ENCODE data around the gene HOXA6. TPM values are rescaled to one million over a fixed set of nuclear protein-coding genes. Genes with fewer than 3 reads are reported as not detected.

HOXA6 gene
- total RNA-seq, 2 experiments from 2014 or later = not detected

GRCh38 chr7:27183682-27184336, 36.2 kb upstream of the HOXA6 start:
- no peak for DNase-seq
- Mint-ChIP-seq H3K36me3 (ENCODE audit: low read depth) (no peaks in the 10 kb centered on the region), H3K27me3 (peaks cover 71% of the 10 kb centered on the region), H3K27ac (no peak overlapping the region), H3K4me1 (ENCODE audit: low read depth) (peaks cover 34% of the 10 kb centered on the region), H3K9me3 (no peaks in the 10 kb centered on the region), H3K4me3 (peak overlapping the region; percentile 59)
- ChIA-PET CTCF (interaction anchor here (1.2 to 2.3 kb wide), 8 partner anchors 9 to 25 kb away, joined by 3 to 9 read pairs (median 6); no protein-coding TSS in a partner anchor), POLR2A (interaction anchor here (0.6 kb wide), 1 partner anchor 1644 kb away, joined by 4 read pairs; no protein-coding TSS in a partner anchor)
- TF ChIP-seq, protein P1, sequence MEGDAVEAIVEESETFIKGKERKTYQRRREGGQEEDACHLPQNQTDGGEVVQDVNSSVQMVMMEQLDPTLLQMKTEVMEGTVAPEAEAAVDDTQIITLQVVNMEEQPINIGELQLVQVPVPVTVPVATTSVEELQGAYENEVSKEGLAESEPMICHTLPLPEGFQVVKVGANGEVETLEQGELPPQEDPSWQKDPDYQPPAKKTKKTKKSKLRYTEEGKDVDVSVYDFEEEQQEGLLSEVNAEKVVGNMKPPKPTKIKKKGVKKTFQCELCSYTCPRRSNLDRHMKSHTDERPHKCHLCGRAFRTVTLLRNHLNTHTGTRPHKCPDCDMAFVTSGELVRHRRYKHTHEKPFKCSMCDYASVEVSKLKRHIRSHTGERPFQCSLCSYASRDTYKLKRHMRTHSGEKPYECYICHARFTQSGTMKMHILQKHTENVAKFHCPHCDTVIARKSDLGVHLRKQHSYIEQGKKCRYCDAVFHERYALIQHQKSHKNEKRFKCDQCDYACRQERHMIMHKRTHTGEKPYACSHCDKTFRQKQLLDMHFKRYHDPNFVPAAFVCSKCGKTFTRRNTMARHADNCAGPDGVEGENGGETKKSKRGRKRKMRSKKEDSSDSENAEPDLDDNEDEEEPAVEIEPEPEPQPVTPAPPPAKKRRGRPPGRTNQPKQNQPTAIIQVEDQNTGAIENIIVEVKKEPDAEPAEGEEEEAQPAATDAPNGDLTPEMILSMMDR (IDR thresholded peaks at IDR 0.05) = no peak
- intact Hi-C loops (cut with micrococcal nuclease) = no loop called here
- no peak for ATAC-seq

DNA sequence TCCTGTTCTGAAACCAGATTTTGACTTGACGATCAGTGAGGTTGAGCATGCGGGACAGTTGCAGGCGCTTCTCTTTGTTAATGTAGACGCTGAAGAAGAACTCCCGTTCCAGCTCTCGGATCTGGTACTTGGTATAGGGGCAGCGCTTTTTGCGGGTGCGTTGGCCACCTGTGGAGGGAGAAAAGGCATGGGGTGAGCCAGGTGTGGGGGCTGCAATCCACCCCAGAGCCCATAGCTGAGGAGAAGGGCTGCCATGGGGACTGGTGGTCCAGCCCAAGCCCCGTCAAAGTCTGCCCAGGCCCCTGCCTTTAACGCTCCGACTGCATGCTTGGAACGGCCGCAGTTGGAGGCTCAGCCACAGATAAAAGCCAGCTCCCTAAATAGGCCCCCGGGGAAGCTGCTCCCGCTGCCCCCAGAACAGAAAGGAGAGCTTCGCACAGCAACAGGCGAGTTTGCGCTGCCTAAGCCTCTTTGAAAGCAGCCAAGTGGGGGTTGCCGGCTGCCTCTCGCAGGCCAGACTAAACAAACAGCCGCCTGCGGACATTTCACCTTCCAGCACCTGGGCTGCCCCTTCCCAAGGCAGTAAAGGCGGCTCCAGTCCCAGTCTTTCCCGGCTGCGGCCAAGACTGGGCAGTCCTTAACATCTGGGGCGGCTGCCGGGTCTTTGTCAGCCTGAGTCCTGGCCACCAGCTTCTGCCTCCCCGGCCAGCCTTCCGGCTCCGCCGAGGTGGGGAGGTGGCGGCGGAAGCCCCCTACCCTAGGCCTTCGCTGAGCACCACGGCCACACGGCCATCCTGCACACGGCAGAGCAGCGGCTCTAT, 35.5 kb upstream of the HOXA6 start:
- no peaks in the 10 kb centered on the region for H3K9me3 Mint-ChIP-seq
- H3K4me3 Mint-ChIP-seq = peak overlapping the region; percentile 59
- no peak overlapping the region for H3K27ac Mint-ChIP-seq
- CTCF ChIA-PET = interaction anchor here (1.2 to 2.3 kb wide), 8 partner anchors 9 to 24 kb away, joined by 3 to 9 read pairs (median 6); no protein-coding TSS in a partner anchor
- ATAC-seq (no peak), DNase-seq (no peak)
- intact Hi-C loops (cut with micrococcal nuclease) = no loop called here
- H3K36me3 Mint-ChIP-seq (ENCODE audit: low read depth) = no peaks in the 10 kb centered on the region
- peaks cover 69% of the 10 kb centered on the region for H3K27me3 Mint-ChIP-seq
- POLR2A ChIA-PET = no interaction called here
- peaks cover 26% of the 10 kb centered on the region for H3K4me1 Mint-ChIP-seq (ENCODE audit: low read depth)
- TF ChIP-seq, protein P1 (IDR thresholded peaks at IDR 0.05) = no peak

- CTCF ChIA-PET = interaction anchor here (1.5 to 2.1 kb wide), 5 partner anchors 10 to 23 kb away, joined by 3 to 7 read pairs (median 6); no protein-coding TSS in a partner anchor
- Mint-ChIP-seq H3K9me3 (no peaks in the 10 kb centered on the region), H3K36me3 (ENCODE audit: low read depth) (no peaks in the 10 kb centered on the region), H3K27ac (no peak overlapping the region), H3K4me3 (no peak overlapping the region), H3K27me3 (peaks cover 69% of the 10 kb centered on the region), H3K4me1 (ENCODE audit: low read depth) (peaks cover 20% of the 10 kb centered on the region)
- POLR2A ChIA-PET = no interaction called here
- TF ChIP-seq, protein P1 (IDR thresholded peaks at IDR 0.05) = no peak
- ATAC-seq (no peak), DNase-seq (no peak)
- intact Hi-C loops (cut with micrococcal nuclease) = no loop called here
Measured at GRCh38 chr7:27182285-27182841, 34.8 kb upstream of the HOXA6 start.

DNA sequence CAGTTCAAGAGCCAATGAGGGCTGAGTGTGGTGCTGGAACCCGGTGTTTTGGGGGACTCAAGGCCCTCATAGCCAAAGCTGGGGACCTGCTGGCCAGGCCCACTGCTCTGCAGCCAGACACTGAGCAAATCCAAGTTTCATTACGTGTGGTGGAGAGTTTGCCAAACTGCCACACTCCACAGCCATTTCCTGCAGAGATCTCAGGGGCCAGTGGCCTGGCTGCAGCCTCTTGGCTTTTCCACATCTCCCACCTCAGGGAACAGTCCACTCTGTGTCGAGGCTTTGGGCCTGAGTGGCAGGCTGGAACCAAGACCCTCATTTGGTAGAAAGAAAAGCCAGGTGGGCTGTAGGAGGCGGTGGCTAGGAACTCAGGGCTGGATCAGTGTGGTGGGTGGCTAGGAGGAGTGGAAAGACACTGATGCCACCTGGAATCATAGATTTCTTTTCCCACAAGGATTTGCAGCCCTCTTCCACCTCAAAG, 34.3 kb upstream of the HOXA6 start:
- no peak overlapping the region for H3K4me3 Mint-ChIP-seq
- DNase-seq (no peak), ATAC-seq (no peak)
- H3K4me1 Mint-ChIP-seq (ENCODE audit: low read depth) = peaks cover 18% of the 10 kb centered on the region
- CTCF ChIA-PET = interaction anchor here (1.5 to 1.6 kb wide), 2 partner anchors 14 to 23 kb away, joined by 6 read pairs; no protein-coding TSS in a partner anchor
- H3K27ac Mint-ChIP-seq = no peak overlapping the region
- H3K27me3 Mint-ChIP-seq = peaks cover 69% of the 10 kb centered on the region
- TF ChIP-seq, protein P1 (IDR thresholded peaks at IDR 0.05) = no peak
- no peaks in the 10 kb centered on the region for H3K36me3 Mint-ChIP-seq (ENCODE audit: low read depth)
- POLR2A ChIA-PET = no interaction called here
- H3K9me3 Mint-ChIP-seq = no peaks in the 10 kb centered on the region
- intact Hi-C loops (cut with micrococcal nuclease) = no loop called here
